ENCODE data around the gene RWDD2A.

DNA sequence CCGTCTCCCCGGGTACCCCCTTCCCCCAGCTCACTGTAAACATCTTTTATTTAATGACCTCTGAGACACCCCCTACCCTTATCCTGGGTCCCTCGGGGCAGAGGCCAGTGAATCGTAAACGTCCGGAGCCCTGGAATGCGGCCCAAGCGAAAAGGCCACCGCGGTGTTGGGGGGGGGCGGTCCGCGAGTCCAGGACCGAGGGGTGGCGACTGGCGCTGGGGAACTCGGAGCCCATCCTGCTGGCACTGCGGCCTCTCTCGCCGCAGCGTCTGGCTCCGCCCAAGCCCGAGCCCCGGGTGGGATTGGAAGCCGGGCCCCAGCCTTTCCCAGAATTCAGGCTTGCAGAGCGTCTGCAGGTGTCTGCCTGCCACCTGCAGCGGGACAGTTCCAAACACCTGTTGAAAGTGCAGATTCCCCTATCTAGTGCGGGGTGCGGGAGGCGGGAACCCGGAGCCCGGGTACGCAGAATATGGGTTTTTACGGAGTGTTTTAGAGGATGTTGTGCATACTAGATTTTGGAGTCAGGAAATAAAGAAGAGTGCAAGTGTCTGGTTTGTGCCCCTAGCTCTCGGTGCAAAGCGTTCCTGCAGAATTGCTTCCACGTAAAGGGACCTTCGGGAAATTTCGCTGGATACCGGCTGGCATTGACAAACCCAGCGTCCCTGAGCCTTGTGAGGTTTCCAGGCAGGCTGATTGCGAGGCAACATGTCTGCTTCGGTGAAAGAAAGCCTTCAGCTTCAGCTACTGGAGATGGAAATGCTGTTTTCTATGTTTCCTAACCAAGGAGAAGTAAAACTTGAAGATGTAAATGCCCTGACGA lies 800 bp downstream of the RWDD2A start:
- TF ChIP-seq POLR2AphosphoS5 (IDR thresholded peaks at IDR 0.05; ENCODE audit: low read depth, low read length) (no peak), POLR2A (IDR thresholded peaks at IDR 0.05; ENCODE audit: low read depth, low read length) (no peak), TAF1 (IDR thresholded peaks at IDR 0.05; ENCODE audit: borderline replicate concordance, low read depth, low read length) (no peak)

Measured in GM12892 (cell line).